ENCODE measurements around the gene SMIM8. TPM values are rescaled to one million over a fixed set of nuclear protein-coding genes. Genes with fewer than 3 reads are reported as not detected.

SMIM8 gene
- total and polyA plus RNA-seq, 2 donors (not counting 1 experiment from before 2014, with no cell fraction given) = 5.4 to 7.8 TPM

GRCh38 chr6:87344731-87345130, 22.3 kb downstream of the SMIM8 start, which contains the start of gene C6orf163:
TSS of gene C6orf163 (plus strand) at chr6:87344813. CDS start at chr6:87345100, 287 bp downstream.
- H3K27me3 ChIP-seq (ENCODE audit: control insufficient read depth, insufficient read depth, low read length) = no peaks in the 10 kb centered on the region
- H3K4me1 ChIP-seq (ENCODE audit: control insufficient read depth, extremely low read depth, insufficient read depth, low read length) = no peaks in the 10 kb centered on the region
- no peak within 1 kb of the TSS for H3K4me3 ChIP-seq (replicated peaks in 1 of 4; ENCODE audit: control extremely low read depth in 1 of 4, insufficient read depth in 1 of 4, low read depth in 3 of 4, low read length in 4 of 4)
- no peaks in the 10 kb centered on the region for H4K20me1 ChIP-seq (ENCODE audit: control insufficient read depth, extremely low read depth, insufficient read depth, low read length)
- no peak within 1 kb of the TSS for H3K4me2 ChIP-seq (ENCODE audit: extremely low read depth, insufficient read depth, low read length)
- H3K36me3 ChIP-seq (ENCODE audit: control insufficient read depth, insufficient read depth, low read length) = no peaks in the 10 kb centered on the region
- H3K9me3 ChIP-seq (ENCODE audit: control insufficient read depth, insufficient read depth, low read depth, low read length) = no peaks in the 10 kb centered on the region
- H3K9ac ChIP-seq (ENCODE audit: insufficient read depth, low read length) = no peak within 1 kb of the TSS
- no peaks in the 10 kb centered on the region for H3K79me2 ChIP-seq (ENCODE audit: control insufficient read depth, insufficient read depth, low read length)
- DNase-seq (ENCODE audit: low read depth in 2 of 2) = no peak
- TF ChIP-seq CTCF (conservative IDR thresholded peaks at IDR 0.05 in 1 of 2, IDR thresholded peaks at IDR 0.05 in 1 of 2; ENCODE audit: low read depth in 1 of 2, low read length in 2 of 2) = no peak
- TF ChIP-seq EZH2 (IDR thresholded peaks at IDR 0.05; ENCODE audit: low read length, missing control alignments) = no peak
- H3K27ac ChIP-seq (ENCODE audit: insufficient read depth, low read length) = no peak within 1 kb of the TSS
- H2AFZ ChIP-seq (ENCODE audit: low read length) = no peak within 1 kb of the TSS

GRCh38 chr6:87346700-87347099, 24.3 kb downstream of the SMIM8 start:
- Histone ChIP-seq H3K4me1 (ENCODE audit: control insufficient read depth, extremely low read depth, insufficient read depth, low read length) (no peaks in the 10 kb centered on the region), H3K79me2 (ENCODE audit: control insufficient read depth, insufficient read depth, low read length) (no peaks in the 10 kb centered on the region), H3K9ac (ENCODE audit: insufficient read depth, low read length) (no peak overlapping the region), H2AFZ (ENCODE audit: low read length) (no peak overlapping the region), H3K27ac (ENCODE audit: insufficient read depth, low read length) (no peak overlapping the region), H3K9me3 (ENCODE audit: control insufficient read depth, insufficient read depth, low read depth, low read length) (no peaks in the 10 kb centered on the region), H3K4me3 (replicated peaks in 1 of 4; ENCODE audit: control extremely low read depth in 1 of 4, insufficient read depth in 1 of 4, low read depth in 3 of 4, low read length in 4 of 4) (no peak overlapping the region), H3K27me3 (ENCODE audit: control insufficient read depth, insufficient read depth, low read length) (no peaks in the 10 kb centered on the region), H4K20me1 (ENCODE audit: control insufficient read depth, extremely low read depth, insufficient read depth, low read length) (no peaks in the 10 kb centered on the region), H3K36me3 (ENCODE audit: control insufficient read depth, insufficient read depth, low read length) (no peaks in the 10 kb centered on the region), H3K4me2 (ENCODE audit: extremely low read depth, insufficient read depth, low read length) (no peak overlapping the region)
- TF ChIP-seq CTCF (conservative IDR thresholded peaks at IDR 0.05 in 1 of 2, IDR thresholded peaks at IDR 0.05 in 1 of 2; ENCODE audit: low read depth in 1 of 2, low read length in 2 of 2) (no peak), EZH2 (IDR thresholded peaks at IDR 0.05; ENCODE audit: low read length, missing control alignments) (no peak)
- no peak for DNase-seq (ENCODE audit: low read depth in 2 of 2)

GRCh38 chr6:87349896-87350295, 27.5 kb downstream of the SMIM8 start:
- Histone ChIP-seq H2AFZ (ENCODE audit: low read length) (no peak overlapping the region), H3K4me2 (ENCODE audit: extremely low read depth, insufficient read depth, low read length) (no peak overlapping the region), H4K20me1 (ENCODE audit: control insufficient read depth, extremely low read depth, insufficient read depth, low read length) (no peaks in the 10 kb centered on the region), H3K36me3 (ENCODE audit: control insufficient read depth, insufficient read depth, low read length) (no peaks in the 10 kb centered on the region), H3K4me1 (ENCODE audit: control insufficient read depth, extremely low read depth, insufficient read depth, low read length) (no peaks in the 10 kb centered on the region), H3K27me3 (ENCODE audit: control insufficient read depth, insufficient read depth, low read length) (no peaks in the 10 kb centered on the region), H3K9me3 (ENCODE audit: control insufficient read depth, insufficient read depth, low read depth, low read length) (no peaks in the 10 kb centered on the region), H3K79me2 (ENCODE audit: control insufficient read depth, insufficient read depth, low read length) (no peaks in the 10 kb centered on the region), H3K4me3 (replicated peaks in 1 of 4; ENCODE audit: control extremely low read depth in 1 of 4, insufficient read depth in 1 of 4, low read depth in 3 of 4, low read length in 4 of 4) (no peak overlapping the region), H3K27ac (ENCODE audit: insufficient read depth, low read length) (no peak overlapping the region), H3K9ac (ENCODE audit: insufficient read depth, low read length) (no peak overlapping the region)
- DNase-seq (ENCODE audit: low read depth in 2 of 2) = no peak
- no peak for TF ChIP-seq EZH2 (IDR thresholded peaks at IDR 0.05; ENCODE audit: low read length, missing control alignments)
- no peak for TF ChIP-seq CTCF (conservative IDR thresholded peaks at IDR 0.05 in 1 of 2, IDR thresholded peaks at IDR 0.05 in 1 of 2; ENCODE audit: low read depth in 1 of 2, low read length in 2 of 2)
